ENCODE measurements around the gene SF3B4.
"Not testable (repeated sequence)": the region's sequence is repeated elsewhere in the genome, so short reads cannot be mapped to it uniquely, and the experiment has no call there.

Gene SF3B4

GRCh38 chr1:149886396-149887195, 41.0 kb downstream of the SF3B4 start:
- DNase-seq: peak; percentile 100

GRCh38 chr1:149886121-149886395, 41.5 kb downstream of the SF3B4 start:
- DNase-seq: not testable (repeated sequence)

- peak; percentile 93 for DNase-seq
Observed at GRCh38 chr1:149885339-149886120, 42.1 kb downstream of the SF3B4 start.

- DNase-seq: peak; percentile 73
Observed at GRCh38 chr1:149884433-149885338, 42.9 kb downstream of the SF3B4 start.

- DNase-seq: no peak
Observed at GRCh38 chr1:149883598-149884247, 43.9 kb downstream of the SF3B4 start.

- DNase-seq: no peak
Observed at GRCh38 chr1:149881876-149882275, 45.7 kb downstream of the SF3B4 start.

- no peak for DNase-seq
Observed at GRCh38 chr1:149879556-149879955, 48.0 kb downstream of the SF3B4 start.

GRCh38 chr1:149877211-149877946, 50.2 kb downstream of the SF3B4 start:
- no peak for DNase-seq
